Bronchial epithelial cell (primary cell): ENCODE measurements around the gene C14orf119. TPM values are rescaled to one million over a fixed set of nuclear protein-coding genes. Genes with fewer than 3 reads are reported as not detected.

Source experiments
- DNase-seq: peaks from one replicate; pipeline ENCODE4 v3.0.0-alpha.2; 2010; ENCODE audit warnings: low read depth
- FAIRE-seq: peaks from 2 replicates; lab custom pipeline; 2011; peaks lifted over from hg19 to GRCh38; lab: Jason Lieb, UNC
- H3K27me3 ChIP-seq: 2 replicates; pipeline ENCODE4 v1.5.1; 2011; ENCODE audit warnings: low read length; ENCODE audit not compliant: control insufficient read depth, insufficient read depth
- H3K36me3 ChIP-seq: 2 replicates; pipeline ENCODE4 v1.5.1; 2011; ENCODE audit warnings: low read length; ENCODE audit not compliant: control insufficient read depth, insufficient read depth
- H3K4me3 ChIP-seq: 2 replicates; pipeline ENCODE4 v1.5.1; 2011; ENCODE audit warnings: mild to moderate bottlenecking, low read depth, low read length, control low read depth
- total RNA-seq: library from RNA; depleted of rRNA; stranded (reverse); fragments of >200 nt; gene quantifications from 2 replicates; pipeline ENCODE4 v1.2.1, GENCODE V29; 2014
- TF ChIP-seq, protein P1 (sequence below): IDR thresholded peaks from 2 replicates; pipeline ENCODE4 v1.5.1; 2011; ENCODE audit warnings: mild to moderate bottlenecking, moderate library complexity, low read length, control low read depth, inconsistent platforms; ENCODE audit not compliant: insufficient read depth, severe bottlenecking

The C14orf119 gene
- total RNA-seq, 1 donor from 2014 or later: 51.9 TPM

DNA sequence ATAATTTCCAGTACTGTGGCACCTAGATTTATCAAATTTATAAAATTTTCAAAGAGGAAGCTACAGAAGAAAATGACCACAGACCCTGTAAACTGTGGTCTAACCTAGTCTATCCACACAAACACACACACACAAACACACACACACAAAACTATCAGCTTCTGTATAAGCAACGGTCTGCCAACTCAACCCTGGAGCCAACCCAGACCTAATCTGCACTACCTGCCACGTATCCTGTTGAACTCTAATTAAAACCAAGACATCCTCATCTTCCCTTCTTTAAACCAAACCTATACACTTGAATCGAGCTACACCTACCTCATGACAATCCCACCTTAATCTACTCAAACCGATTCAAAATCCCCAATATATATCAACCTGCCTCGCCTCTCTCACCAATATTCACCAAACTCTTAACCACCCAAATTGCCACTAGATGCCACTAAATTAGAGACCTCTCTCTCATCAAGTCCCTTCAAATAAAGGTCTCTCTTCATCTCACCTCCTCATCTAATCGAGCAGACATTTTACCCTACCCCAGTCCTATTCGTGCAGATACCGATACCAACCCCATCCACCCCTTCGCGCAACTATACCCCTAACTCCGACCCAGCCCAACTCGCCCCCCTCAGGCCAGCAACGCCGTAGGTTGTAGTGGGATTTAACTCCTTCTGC lies 1.2 kb upstream of the C14orf119 start:
- TF ChIP-seq, protein P1, sequence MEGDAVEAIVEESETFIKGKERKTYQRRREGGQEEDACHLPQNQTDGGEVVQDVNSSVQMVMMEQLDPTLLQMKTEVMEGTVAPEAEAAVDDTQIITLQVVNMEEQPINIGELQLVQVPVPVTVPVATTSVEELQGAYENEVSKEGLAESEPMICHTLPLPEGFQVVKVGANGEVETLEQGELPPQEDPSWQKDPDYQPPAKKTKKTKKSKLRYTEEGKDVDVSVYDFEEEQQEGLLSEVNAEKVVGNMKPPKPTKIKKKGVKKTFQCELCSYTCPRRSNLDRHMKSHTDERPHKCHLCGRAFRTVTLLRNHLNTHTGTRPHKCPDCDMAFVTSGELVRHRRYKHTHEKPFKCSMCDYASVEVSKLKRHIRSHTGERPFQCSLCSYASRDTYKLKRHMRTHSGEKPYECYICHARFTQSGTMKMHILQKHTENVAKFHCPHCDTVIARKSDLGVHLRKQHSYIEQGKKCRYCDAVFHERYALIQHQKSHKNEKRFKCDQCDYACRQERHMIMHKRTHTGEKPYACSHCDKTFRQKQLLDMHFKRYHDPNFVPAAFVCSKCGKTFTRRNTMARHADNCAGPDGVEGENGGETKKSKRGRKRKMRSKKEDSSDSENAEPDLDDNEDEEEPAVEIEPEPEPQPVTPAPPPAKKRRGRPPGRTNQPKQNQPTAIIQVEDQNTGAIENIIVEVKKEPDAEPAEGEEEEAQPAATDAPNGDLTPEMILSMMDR: no peak
- no peaks in the 10 kb centered on the region for H3K27me3 ChIP-seq
- DNase-seq (no peak), FAIRE-seq (no peak)
- peak overlapping the region; percentile 78 for H3K4me3 ChIP-seq
- H3K36me3 ChIP-seq: peaks cover 16% of the 10 kb centered on the region

- FAIRE-seq: no peak
- H3K36me3 ChIP-seq: peaks cover 12% of the 10 kb centered on the region
- H3K4me3 ChIP-seq: peak within 1 kb of the TSS; percentile 78
- TF ChIP-seq, protein P1: no peak
- peak; percentile 73 for DNase-seq
- no peaks in the 10 kb centered on the region for H3K27me3 ChIP-seq
These were observed 574 bp upstream of the C14orf119 start, which contains the start of gene ACIN1 for GRCh38 chr14:23094666-23095195. TSS of gene ACIN1 (minus strand) at chr14:23095136. CDS start at chr14:23095112, 24 bp downstream.

GRCh38 chr14:23097786-23098185 lies 2.5 kb downstream of the C14orf119 start:
- Histone ChIP-seq H3K27me3 (no peaks in the 10 kb centered on the region), H3K36me3 (peaks cover 5% of the 10 kb centered on the region), H3K4me3 (no peak overlapping the region)
- DNase-seq: no peak
- FAIRE-seq: no peak
- TF ChIP-seq, protein P1: no peak

DNA sequence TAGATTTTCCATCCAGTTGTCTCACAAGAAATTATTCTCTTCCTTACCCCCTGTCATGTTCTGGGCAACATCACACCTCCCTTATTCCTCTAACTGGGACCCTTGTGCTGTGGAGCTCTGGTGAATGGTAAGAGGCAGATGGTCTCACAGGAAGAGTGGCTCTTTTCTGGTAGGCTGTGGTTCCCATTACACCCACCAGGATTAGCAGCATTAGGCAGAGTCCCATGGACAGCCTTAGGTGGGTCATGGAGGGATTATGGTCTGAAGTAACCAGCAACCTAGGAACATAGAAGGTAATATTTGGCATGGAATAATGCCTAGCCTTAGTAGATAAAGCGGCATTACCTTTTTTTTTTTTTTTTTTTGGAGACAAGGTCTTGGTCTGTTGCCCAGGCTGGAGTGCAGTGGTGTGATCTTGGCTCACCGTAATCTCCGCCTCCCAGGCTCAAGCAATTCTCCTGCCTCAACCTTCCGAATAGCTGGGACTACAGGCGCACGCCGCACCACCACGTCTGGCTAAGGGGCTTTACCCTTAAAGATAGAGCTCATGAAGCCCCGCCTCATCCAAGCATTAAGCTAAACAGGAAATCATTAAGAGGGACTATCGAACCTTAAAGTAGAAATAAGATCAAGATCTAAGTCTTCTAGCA lies 4.0 kb downstream of the C14orf119 start:
- no peak overlapping the region for H3K4me3 ChIP-seq
- DNase-seq (no peak), FAIRE-seq (no peak)
- H3K36me3 ChIP-seq: peaks cover 4% of the 10 kb centered on the region
- H3K27me3 ChIP-seq: no peaks in the 10 kb centered on the region
- TF ChIP-seq, protein P1: no peak

DNA sequence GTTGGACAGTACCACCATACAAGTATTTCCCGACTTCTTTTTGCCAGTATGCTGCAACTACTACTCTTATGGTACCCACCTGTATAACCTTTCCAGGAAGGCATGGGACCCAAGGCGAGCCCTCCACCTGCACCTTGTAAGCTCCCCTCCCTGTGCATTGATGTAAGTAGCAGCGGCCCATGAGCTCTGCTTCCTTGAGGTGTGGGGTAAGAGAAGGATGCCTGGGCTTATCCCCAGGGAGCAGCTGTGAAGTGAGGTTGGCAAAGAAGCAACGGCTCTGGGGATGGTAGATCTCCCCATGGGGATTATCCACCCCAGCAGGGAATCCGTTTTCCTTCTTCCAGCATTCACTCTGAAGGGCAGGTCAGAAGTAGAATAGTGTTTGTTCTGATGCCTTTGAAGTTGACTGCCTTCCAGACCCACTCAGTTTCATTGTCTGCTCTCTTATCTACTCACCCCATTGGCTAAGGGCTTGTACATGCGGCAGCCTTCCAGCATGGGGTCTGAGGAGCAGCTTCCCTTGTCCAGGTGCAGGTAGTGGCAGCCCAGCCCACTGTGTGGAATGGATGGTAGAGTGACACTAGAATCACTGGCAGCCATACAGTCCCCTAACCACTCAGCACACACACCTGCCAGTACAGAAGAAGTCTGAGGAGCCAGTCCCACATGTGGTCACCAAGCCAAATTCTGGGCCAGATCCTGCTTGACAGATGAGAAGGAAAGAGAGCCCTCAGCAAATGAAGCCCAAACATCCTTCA lies 6.1 kb downstream of the C14orf119 start:
- Histone ChIP-seq H3K4me3 (no peak overlapping the region), H3K36me3 (peaks cover 4% of the 10 kb centered on the region), H3K27me3 (no peaks in the 10 kb centered on the region)
- DNase-seq: no peak
- FAIRE-seq: no peak
- TF ChIP-seq, protein P1: no peak
